ENCODE data around the gene KIF7.

The KIF7 gene

GRCh38 chr15:89664441-89665350 is 9.4 kb upstream of the KIF7 start:
- Histone ChIP-seq H3K4me3 (peak overlapping the region; percentile 64), H3K27ac (peak overlapping the region; percentile 89 to 96)
- no peak for DNase-seq (ENCODE audit: low spot score)
- no peak for TF ChIP-seq CTCF (IDR thresholded peaks at IDR 0.05)

- Histone ChIP-seq H3K27ac (peak overlapping the region; percentile 79 to 87), H3K4me3 (peak overlapping the region; percentile 27)
- no peak for TF ChIP-seq CTCF (IDR thresholded peaks at IDR 0.05)
- DNase-seq (ENCODE audit: low spot score), result peak; percentile 91
Observed at GRCh38 chr15:89662893-89663626, 7.8 kb upstream of the KIF7 start.

- DNase-seq (ENCODE audit: low spot score), result no peak
- TF ChIP-seq CTCF (IDR thresholded peaks at IDR 0.05), result no peak
- Histone ChIP-seq H3K4me3 (no peak overlapping the region), H3K27ac (no peak overlapping the region)
Observed at GRCh38 chr15:89660556-89660955, 5.3 kb upstream of the KIF7 start.

- DNase-seq (ENCODE audit: low spot score), result no peak
- no peak overlapping the region for H3K4me3 ChIP-seq
- no peak for TF ChIP-seq CTCF (IDR thresholded peaks at IDR 0.05)
- H3K27ac ChIP-seq, result no peak overlapping the region
Observed at GRCh38 chr15:89659295-89659694, 4.0 kb upstream of the KIF7 start.

- H3K27ac ChIP-seq, result no peak overlapping the region
- no peak for DNase-seq (ENCODE audit: low spot score)
- no peak for TF ChIP-seq CTCF (IDR thresholded peaks at IDR 0.05)
- H3K4me3 ChIP-seq, result no peak overlapping the region
Observed at GRCh38 chr15:89657686-89658200, 2.5 kb upstream of the KIF7 start.

- no peak for TF ChIP-seq CTCF (IDR thresholded peaks at IDR 0.05)
- H3K4me3 ChIP-seq, result no peak overlapping the region
- no peak for DNase-seq (ENCODE audit: low spot score)
- no peak overlapping the region for H3K27ac ChIP-seq
Observed at GRCh38 chr15:89656116-89656815, 999 bp upstream of the KIF7 start.

All from coronary artery (tissue), 2 donors.